K562 (cell line): ENCODE results near the gene MARCHF3. TPM values are rescaled to one million over a fixed set of nuclear protein-coding genes. Genes with fewer than 3 reads are reported as not detected.

ENCODE experiments used
- ATAC-seq: fragments of 200-7000 bp; cut with Tn5 transposase; 3 replicates; pipeline ENCODE4 v1.9.1; 2020; ENCODE audit warnings: moderate library complexity
- BruUV-seq: library from RNA; stranded (reverse); fragments of 400-500 nt; replicated peaks from 2 replicates; lab custom pipeline; 2021; lab: Mats Ljungman, UMichigan
- CTCF ChIA-PET: fragments of 300-600 bp; formaldehyde crosslinking; extraction: SDS; loops from one replicate; lab custom pipeline; 2021; ENCODE audit warnings: low intra/inter-chr PET ratio; lab: Yijun Ruan, JAX
- POLR2A ChIA-PET: fragments of 300-600, 350-650 bp; sonication (Branson Sonifier 250); formaldehyde crosslinking; extraction: SDS; loops from one replicate; lab custom pipeline; 2021; ENCODE audit warnings: antibody characterized with exemption, inconsistent platforms; lab: Yijun Ruan, JAX
- DNase-seq, 4 experiments: peaks; one replicate each; pipeline versions ENCODE4 v3.0.0 to v3.0.0-alpha.2; 2011 to 2018; ENCODE audit warnings: low spot score in 3 of 4, mixed read lengths in 3 of 4; ENCODE audit errors: extremely low read depth in 1 of 4
- FAIRE-seq: peaks from 2 replicates; lab custom pipeline; 2011; peaks lifted over from hg19 to GRCh38; lab: Jason Lieb, UNC
- H2AFZ ChIP-seq: 2 replicates; pipeline ENCODE4 v1.6.0; 2011; ENCODE audit warnings: low read depth, low read length, control low read depth, inconsistent platforms
- H3K27ac ChIP-seq: fragments of 200-600 bp; 3 replicates; pipeline ENCODE4 v1.8.0; 2011; ENCODE audit warnings: low read depth, mild to moderate bottlenecking, control low read depth, inconsistent platforms, low read length, moderate library complexity, mixed read lengths; ENCODE audit errors: extremely low read depth
- H3K27me3 ChIP-seq, 2 experiments: fragments of 300-600 bp in 1 of 2; 2 replicates in 1 of 2; 3 replicates in 1 of 2; pipeline versions ENCODE4 v1.6.0 to v1.8.0; 2011; ENCODE audit warnings: inconsistent platforms in 2 of 2, low read length in 2 of 2, mild to moderate bottlenecking in 1 of 2, mixed read lengths in 1 of 2, moderate library complexity in 1 of 2; ENCODE audit not compliant: control insufficient read depth in 2 of 2, insufficient read depth in 2 of 2
- H3K36me3 ChIP-seq: fragments of 300-600 bp; 3 replicates; pipeline ENCODE4 v1.8.0; 2011; ENCODE audit warnings: mild to moderate bottlenecking, low read length, inconsistent platforms; ENCODE audit not compliant: control insufficient read depth, insufficient read depth
- H3K4me1 ChIP-seq, 2 experiments: fragments of 200-600 bp in 1 of 2; replicated peaks in 1 of 2; 2 replicates in 1 of 2; 3 replicates in 1 of 2; pipeline versions ENCODE4 v1.5.1 to v1.8.0; 2011; ENCODE audit warnings: inconsistent platforms in 2 of 2, low read length in 2 of 2, mild to moderate bottlenecking in 1 of 2, mixed read lengths in 1 of 2, moderate library complexity in 1 of 2; ENCODE audit not compliant: control insufficient read depth in 2 of 2, insufficient read depth in 2 of 2
- H3K4me2 ChIP-seq: 2 replicates; pipeline ENCODE4 v1.6.1; 2011; ENCODE audit warnings: low read length, control low read depth, inconsistent platforms, mixed read lengths; ENCODE audit not compliant: insufficient read depth
- H3K4me3 ChIP-seq: fragments of 200-600 bp; sonication (generic), shearing (Covaris generic); 2 replicates; pipeline ENCODE4 v1.5.1; 2016; ENCODE audit warnings: control low read depth, inconsistent platforms
- H3K79me2 ChIP-seq: fragments of 200-600 bp; 3 replicates; pipeline ENCODE4 v1.8.0; 2011; ENCODE audit warnings: low read length, inconsistent platforms; ENCODE audit not compliant: control insufficient read depth, insufficient read depth
- H3K9ac ChIP-seq, 2 experiments: 2 replicates each; pipeline versions ENCODE4 v1.6.0 to v1.6.1; 2011; ENCODE audit warnings: low read depth in 2 of 2, low read length in 2 of 2, control low read depth in 1 of 2, inconsistent platforms in 1 of 2, mild to moderate bottlenecking in 1 of 2, mixed read lengths in 1 of 2; ENCODE audit not compliant: insufficient read depth in 1 of 2
- H3K9me1 ChIP-seq: one replicate; pipeline ENCODE4 v1.6.0; 2011; ENCODE audit warnings: inconsistent platforms, mild to moderate bottlenecking, low read length, moderate library complexity; ENCODE audit not compliant: control insufficient read depth, insufficient read depth
- H3K9me3 ChIP-seq: replicated peaks from 2 replicates; pipeline ENCODE4 v1.5.1; 2011; ENCODE audit warnings: low read depth, low read length, inconsistent platforms; ENCODE audit not compliant: control insufficient read depth, insufficient read depth
- H4K20me1 ChIP-seq: replicated peaks from 2 replicates; pipeline ENCODE4 v1.6.1; 2011; ENCODE audit warnings: low read length, inconsistent platforms, mixed read lengths; ENCODE audit not compliant: control insufficient read depth, insufficient read depth
- BCL6 ChIP-seq: fragments of 250-450 bp; sonication (Bioruptor Pico); IDR thresholded peaks from 2 replicates; pipeline ENCODE4 v1.4.0; 2020
- BMI1 ChIP-seq: fragments of 150-350 bp; IDR thresholded peaks from 2 replicates; pipeline ENCODE4 v1.6.1; 2014; ENCODE audit warnings: low read length
- MECOM ChIP-seq: fragments of 250-450 bp; sonication (Bioruptor Pico); IDR thresholded peaks from 2 replicates; pipeline ENCODE4 v1.8.0; 2022; ENCODE audit warnings: inconsistent platforms
- NR2C1 ChIP-seq, 2 experiments: fragments of 450-650 bp; IDR thresholded peaks; 2 replicates each; pipeline ENCODE4 v1.6.1; 2017; ENCODE audit warnings: mild to moderate bottlenecking in 2 of 2, antibody characterized with exemption in 1 of 2, inconsistent platforms in 1 of 2, missing compliant biosample characterization in 1 of 2, missing genetic modification characterization in 1 of 2
- RFX5 ChIP-seq: IDR thresholded peaks from 2 replicates; pipeline ENCODE4 v1.6.1; 2011; ENCODE audit warnings: low read depth, mild to moderate bottlenecking, improper control_type of control experiment, low read length
- TEAD4 ChIP-seq, 2 experiments: sonication (generic) in 1 of 2; formaldehyde crosslinking in 1 of 2; IDR thresholded peaks; 2 replicates each; pipeline versions ENCODE4 v1.6.1 to v1.8.0; 2012 to 2022; ENCODE audit warnings: borderline replicate concordance in 1 of 2, inconsistent platforms in 1 of 2, low read length in 1 of 2, mild to moderate bottlenecking in 1 of 2, missing genetic modification reagents in 1 of 2
- TRIM24 ChIP-seq, 2 experiments: fragments of 450-650 bp; IDR thresholded peaks; 2 replicates each; pipeline ENCODE4 v1.6.1; 2016
- ZBTB17 ChIP-seq: fragments of 450-650 bp; formaldehyde crosslinking; IDR thresholded peaks from 2 replicates; pipeline ENCODE4 v1.4.0; 2020; ENCODE audit warnings: mild to moderate bottlenecking
- ZNF23 ChIP-seq: fragments of 250-450 bp; sonication (Bioruptor Pico); IDR thresholded peaks from 2 replicates; pipeline ENCODE4 v1.4.0; 2020; ENCODE audit warnings: mild to moderate bottlenecking
- ZNF347 ChIP-seq: fragments of 450-650 bp; formaldehyde crosslinking; IDR thresholded peaks from 2 replicates; pipeline ENCODE4 v1.4.0; 2020; ENCODE audit warnings: low read depth, mild to moderate bottlenecking, moderate library complexity
- WGBS: fragments of 100-300 bp; shearing (Covaris generic); methylation state at CpG from one replicate; pipeline ENCODE4 v1.1.6; 2016; ENCODE audit warnings: low coverage, mixed read lengths; ENCODE audit not compliant: insufficient coverage; ENCODE audit errors: missing lambda C conversion rate; 5-methylcytosine and 5-hydroxymethylcytosine counted together
- in situ Hi-C: fragments of 300-500 bp; cut with MboI; formaldehyde crosslinking; loops from 4 replicates; pipeline ENCODE4 v1.15.0; 2018; ENCODE audit warnings: inconsistent platforms, mixed read lengths
- intact Hi-C: fragments of 100-400 bp; cut with micrococcal nuclease; formaldehyde crosslinking; loops from 2 replicates; pipeline ENCODE4 v1.14.2; 2022
- polyA plus RNA-seq, 8 experiments: library from polyadenylated mRNA; depleted of rRNA in 4 of 8; stranded (reverse) in 5 of 8; unstranded in 3 of 8; fragments of >200 nt; fragmentation: Nextera tagmentation in 2 of 8; fragmentation: Illumina TruSeq in 1 of 8; extraction: Ambion mirVana in 2 of 8; extraction: Trizol in 1 of 8; gene quantifications; 2 replicates each; pipeline versions ENCODE4 v1.2.1 to v1.2.3, GENCODE V29; 2011 to 2014; ENCODE audit warnings: inconsistent platforms in 1 of 8, missing spikeins in 1 of 8
- total RNA-seq, 7 experiments: library from RNA; depleted of rRNA in 6 of 7; stranded (reverse); fragments of >200 nt in 6 of 7; fragmentation: Illumina TruSeq in 2 of 7; extraction: Trizol in 2 of 7; gene quantifications; 2 replicates each; pipeline versions ENCODE4 v1.2.1 to v1.2.3, GENCODE V29; 2011 to 2021; ENCODE audit warnings: low replicate concordance in 1 of 7
- TF ChIP-seq, protein P1 (sequence below): sonication (generic); formaldehyde crosslinking; IDR thresholded peaks from 2 replicates; pipeline ENCODE4 v1.8.0; 2022; ENCODE audit warnings: mild to moderate bottlenecking, missing genetic modification reagents, borderline replicate concordance
- TF ChIP-seq, protein P2 (sequence below), 2 experiments: fragments of 450-650 bp in 1 of 2; sonication (generic) in 1 of 2; formaldehyde crosslinking; conservative IDR thresholded peaks; 2 replicates each; pipeline versions ENCODE4 v1.4.0 to v1.8.1; 2020 to 2022; ENCODE audit warnings: mild to moderate bottlenecking in 1 of 2, missing genetic modification reagents in 1 of 2
- TF ChIP-seq, protein P3 (sequence below): fragments of 450-650 bp; IDR thresholded peaks from 2 replicates; pipeline ENCODE4 v1.7.1; 2018; ENCODE audit warnings: mild to moderate bottlenecking, low read depth; ENCODE audit not compliant: partially characterized antibody
- TF ChIP-seq, protein P4 (sequence below): fragments of 450-650 bp; formaldehyde crosslinking; IDR thresholded peaks from 2 replicates; pipeline ENCODE4 v1.4.0; 2020; ENCODE audit warnings: mild to moderate bottlenecking, mixed read lengths
- TF ChIP-seq, protein P5 (sequence below): IDR thresholded peaks from 2 replicates; pipeline ENCODE4 v1.6.1; 2011; ENCODE audit not compliant: insufficient read length; ENCODE audit errors: extremely low read depth

Gene MARCHF3
- total and polyA plus RNA-seq, 9 of the 15 experiments (the other 6 are each of a cell fraction or from before 2014, with no cell fraction given) = 5.6 to 37.4 (median 16.5) TPM

DNA sequence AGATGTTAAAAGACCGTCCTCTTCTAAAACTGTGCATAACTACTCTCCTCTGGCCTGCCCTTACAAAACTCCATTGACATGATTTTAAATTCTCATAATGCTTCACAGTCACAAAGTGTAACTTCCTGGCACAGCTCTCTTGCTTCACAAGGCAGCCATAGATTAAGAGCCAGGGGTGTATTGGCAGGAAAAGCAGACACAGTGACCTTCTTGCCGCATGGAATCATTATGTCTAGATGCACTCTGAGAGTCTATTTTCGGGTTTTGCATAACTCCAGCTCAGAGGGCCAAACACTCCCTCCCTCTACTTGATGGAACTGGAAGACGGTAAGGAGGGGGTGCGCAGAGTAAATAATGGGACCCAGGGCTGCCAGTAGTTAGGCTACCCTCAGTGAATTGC is 110.1 kb downstream of the MARCHF3 start:
- ChIA-PET CTCF (no interaction called here), POLR2A (interaction anchor here (2.0 kb wide), 1 partner anchor 11 kb away, joined by 9 read pairs; no protein-coding TSS in a partner anchor)
- no peaks in the 10 kb centered on the region for H3K9me3 ChIP-seq
- H3K4me3 ChIP-seq = no peak overlapping the region
- no peak overlapping the region for H3K27ac ChIP-seq
- 80% methylated on average over 5 of the region's 5 CpGs for WGBS
- intact Hi-C loops (no loop called here), in situ Hi-C loops (no loop called here)
- H3K4me1 ChIP-seq = peaks cover 24 to 31% of the 10 kb centered on the region in 2 experiments; a peak in 4 of 5 replicates
- no peaks in the 10 kb centered on the region for H3K27me3 ChIP-seq
- BruUV-seq = no TSS peak
- peaks cover 4% of the 10 kb centered on the region; the same call in 1 of the 2 replicates for H4K20me1 ChIP-seq
- no peak for FAIRE-seq
- no peaks in the 10 kb centered on the region for H3K9me1 ChIP-seq
- H3K4me2 ChIP-seq = no peak overlapping the region
- no peak for DNase-seq
- H2AFZ ChIP-seq = no peak overlapping the region
- H3K9ac ChIP-seq = no peak overlapping the region
- peaks cover 59% of the 10 kb centered on the region for H3K79me2 ChIP-seq
- ATAC-seq = no peak
- H3K36me3 ChIP-seq = peaks cover 25% of the 10 kb centered on the region
- TF ChIP-seq TRIM24 (IDR thresholded peaks at IDR 0.05) = no peak
- TF ChIP-seq, protein P1, sequence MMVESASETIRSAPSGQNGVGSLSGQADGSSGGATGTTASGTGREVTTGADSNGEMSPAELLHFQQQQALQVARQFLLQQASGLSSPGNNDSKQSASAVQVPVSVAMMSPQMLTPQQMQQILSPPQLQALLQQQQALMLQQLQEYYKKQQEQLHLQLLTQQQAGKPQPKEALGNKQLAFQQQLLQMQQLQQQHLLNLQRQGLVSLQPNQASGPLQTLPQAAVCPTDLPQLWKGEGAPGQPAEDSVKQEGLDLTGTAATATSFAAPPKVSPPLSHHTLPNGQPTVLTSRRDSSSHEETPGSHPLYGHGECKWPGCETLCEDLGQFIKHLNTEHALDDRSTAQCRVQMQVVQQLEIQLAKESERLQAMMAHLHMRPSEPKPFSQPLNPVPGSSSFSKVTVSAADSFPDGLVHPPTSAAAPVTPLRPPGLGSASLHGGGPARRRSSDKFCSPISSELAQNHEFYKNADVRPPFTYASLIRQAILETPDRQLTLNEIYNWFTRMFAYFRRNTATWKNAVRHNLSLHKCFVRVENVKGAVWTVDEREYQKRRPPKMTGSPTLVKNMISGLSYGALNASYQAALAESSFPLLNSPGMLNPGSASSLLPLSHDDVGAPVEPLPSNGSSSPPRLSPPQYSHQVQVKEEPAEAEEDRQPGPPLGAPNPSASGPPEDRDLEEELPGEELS = no peak
- TF ChIP-seq NR2C1 (IDR thresholded peaks at IDR 0.05) = no peak
- no peak for TF ChIP-seq NR2C1 (tag; IDR thresholded peaks at IDR 0.05)
- TF ChIP-seq BCL6 (CRISPR knock-in tag) = no peak
- no peak for TF ChIP-seq BMI1
- TF ChIP-seq ZBTB17 (CRISPR knock-in tag) = no peak
- TF ChIP-seq, protein P2, sequence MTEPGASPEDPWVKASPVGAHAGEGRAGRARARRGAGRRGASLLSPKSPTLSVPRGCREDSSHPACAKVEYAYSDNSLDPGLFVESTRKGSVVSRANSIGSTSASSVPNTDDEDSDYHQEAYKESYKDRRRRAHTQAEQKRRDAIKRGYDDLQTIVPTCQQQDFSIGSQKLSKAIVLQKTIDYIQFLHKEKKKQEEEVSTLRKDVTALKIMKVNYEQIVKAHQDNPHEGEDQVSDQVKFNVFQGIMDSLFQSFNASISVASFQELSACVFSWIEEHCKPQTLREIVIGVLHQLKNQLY (CRISPR knock-in tag; conservative IDR thresholded peaks at IDR 0.05) = no peak
- TF ChIP-seq MECOM (CRISPR knock-in tag) = no peak
- no peak for TF ChIP-seq ZNF23 (CRISPR knock-in tag)
- no peak for TF ChIP-seq ZNF347 (CRISPR knock-in tag)
- TF ChIP-seq, protein P3, sequence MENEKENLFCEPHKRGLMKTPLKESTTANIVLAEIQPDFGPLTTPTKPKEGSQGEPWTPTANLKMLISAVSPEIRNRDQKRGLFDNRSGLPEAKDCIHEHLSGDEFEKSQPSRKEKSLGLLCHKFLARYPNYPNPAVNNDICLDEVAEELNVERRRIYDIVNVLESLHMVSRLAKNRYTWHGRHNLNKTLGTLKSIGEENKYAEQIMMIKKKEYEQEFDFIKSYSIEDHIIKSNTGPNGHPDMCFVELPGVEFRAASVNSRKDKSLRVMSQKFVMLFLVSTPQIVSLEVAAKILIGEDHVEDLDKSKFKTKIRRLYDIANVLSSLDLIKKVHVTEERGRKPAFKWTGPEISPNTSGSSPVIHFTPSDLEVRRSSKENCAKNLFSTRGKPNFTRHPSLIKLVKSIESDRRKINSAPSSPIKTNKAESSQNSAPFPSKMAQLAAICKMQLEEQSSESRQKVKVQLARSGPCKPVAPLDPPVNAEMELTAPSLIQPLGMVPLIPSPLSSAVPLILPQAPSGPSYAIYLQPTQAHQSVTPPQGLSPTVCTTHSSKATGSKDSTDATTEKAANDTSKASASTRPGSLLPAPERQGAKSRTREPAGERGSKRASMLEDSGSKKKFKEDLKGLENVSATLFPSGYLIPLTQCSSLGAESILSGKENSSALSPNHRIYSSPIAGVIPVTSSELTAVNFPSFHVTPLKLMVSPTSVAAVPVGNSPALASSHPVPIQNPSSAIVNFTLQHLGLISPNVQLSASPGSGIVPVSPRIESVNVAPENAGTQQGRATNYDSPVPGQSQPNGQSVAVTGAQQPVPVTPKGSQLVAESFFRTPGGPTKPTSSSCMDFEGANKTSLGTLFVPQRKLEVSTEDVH = no peak
- TF ChIP-seq, protein P4, sequence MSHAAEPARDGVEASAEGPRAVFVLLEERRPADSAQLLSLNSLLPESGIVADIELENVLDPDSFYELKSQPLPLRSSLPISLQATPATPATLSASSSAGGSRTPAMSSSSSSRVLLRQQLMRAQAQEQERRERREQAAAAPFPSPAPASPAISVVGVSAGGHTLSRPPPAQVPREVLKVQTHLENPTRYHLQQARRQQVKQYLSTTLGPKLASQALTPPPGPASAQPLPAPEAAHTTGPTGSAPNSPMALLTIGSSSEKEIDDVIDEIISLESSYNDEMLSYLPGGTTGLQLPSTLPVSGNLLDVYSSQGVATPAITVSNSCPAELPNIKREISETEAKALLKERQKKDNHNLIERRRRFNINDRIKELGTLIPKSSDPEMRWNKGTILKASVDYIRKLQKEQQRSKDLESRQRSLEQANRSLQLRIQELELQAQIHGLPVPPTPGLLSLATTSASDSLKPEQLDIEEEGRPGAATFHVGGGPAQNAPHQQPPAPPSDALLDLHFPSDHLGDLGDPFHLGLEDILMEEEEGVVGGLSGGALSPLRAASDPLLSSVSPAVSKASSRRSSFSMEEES = no peak
- TF ChIP-seq, protein P5, sequence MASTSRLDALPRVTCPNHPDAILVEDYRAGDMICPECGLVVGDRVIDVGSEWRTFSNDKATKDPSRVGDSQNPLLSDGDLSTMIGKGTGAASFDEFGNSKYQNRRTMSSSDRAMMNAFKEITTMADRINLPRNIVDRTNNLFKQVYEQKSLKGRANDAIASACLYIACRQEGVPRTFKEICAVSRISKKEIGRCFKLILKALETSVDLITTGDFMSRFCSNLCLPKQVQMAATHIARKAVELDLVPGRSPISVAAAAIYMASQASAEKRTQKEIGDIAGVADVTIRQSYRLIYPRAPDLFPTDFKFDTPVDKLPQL = no peak
- no peak for TF ChIP-seq RFX5
- TF ChIP-seq TEAD4 (IDR thresholded peaks at IDR 0.05; ENCODE audit: low read length) = no peak
- TF ChIP-seq TEAD4 (CRISPR knock-in tag; IDR thresholded peaks at IDR 0.05; ENCODE audit: borderline replicate concordance) = no peak
